Measurements from ENCODE around the gene CAPN13. TPM values are rescaled to one million over a fixed set of nuclear protein-coding genes. Genes with fewer than 3 reads are reported as not detected.

CAPN13 gene
- total and polyA plus RNA-seq, 10 of the 15 experiments (the other 5 are each of a cell fraction or from before 2014, with no cell fraction given) = 0.03 to 0.10 (median 0.06) TPM; not detected in 7

GRCh38 chr2:30684996-30685395, 122.2 kb downstream of the CAPN13 start (continued):
- TF ChIP-seq E4F1 (IDR thresholded peaks at IDR 0.05; ENCODE audit: borderline replicate concordance, partially characterized antibody) = no peak
- no peak for TF ChIP-seq POLR2A (IDR thresholded peaks at IDR 0.05; ENCODE audit: low read depth, low read length)
- no peak for TF ChIP-seq SMAD1 (IDR thresholded peaks at IDR 0.05; ENCODE audit: low read depth, partially characterized antibody)
- TF ChIP-seq TCF12 (IDR thresholded peaks at IDR 0.05; ENCODE audit: low read depth, low read length) = no peak

- no peak overlapping the region for H3K4me3 ChIP-seq
- H3K27ac ChIP-seq (ENCODE audit: control insufficient read depth, insufficient read depth) = no peak overlapping the region
- ATAC-seq = no peak
- H3K27me3 ChIP-seq (replicated peaks in 1 of 2; ENCODE audit: control insufficient read depth in 2 of 2, insufficient read depth in 2 of 2, low read length in 1 of 2) = no peaks in the 10 kb centered on the region
- DNase-seq (ENCODE audit: low read depth, low spot score) = no peak
- WGBS (ENCODE audit: insufficient coverage, insufficient replicate concordance, low lambda C conversion rate, missing lambda C conversion rate) = 53% methylated on average over 5 of the region's 5 CpGs
- RAD21 ChIA-PET (ENCODE audit: unreplicated experiment) = no interaction called here
- H3K36me3 ChIP-seq (ENCODE audit: control insufficient read depth in 2 of 2, insufficient read depth in 2 of 2, low read length in 1 of 2) = no peaks in the 10 kb centered on the region
- POLR2A ChIA-PET = no interaction called here
- FAIRE-seq = no peak
- H4K20me1 ChIP-seq (ENCODE audit: control insufficient read depth, insufficient read depth) = no peaks in the 10 kb centered on the region
- H3K4me1 ChIP-seq (ENCODE audit: control insufficient read depth, insufficient read depth, low read length) = no peaks in the 10 kb centered on the region
- SMC1A ChIA-PET (ENCODE audit: uncharacterized antibody, unreplicated experiment) = no interaction called here
- BruUV-seq (replicated peaks) = no TSS peak
- no peaks in the 10 kb centered on the region; the same call in 2 of the 3 replicates for H3K9me3 ChIP-seq (replicated peaks; ENCODE audit: control insufficient read depth, insufficient read depth, low read length)
- intact Hi-C loops (cut with micrococcal nuclease; ENCODE audit: unreplicated experiment) = no loop called here
- in situ Hi-C loops (cut with MboI) = no loop called here
- H2AFZ ChIP-seq (ENCODE audit: control insufficient read depth, low read depth, low read length) = no peak overlapping the region
- H3K4me2 ChIP-seq (ENCODE audit: control insufficient read depth, insufficient read depth) = no peak overlapping the region
- CTCF ChIA-PET = interaction anchor here (0.6 kb wide), 1 partner anchor 30 kb away, joined by 3 read pairs; no protein-coding TSS in a partner anchor
- no peaks in the 10 kb centered on the region for H3K79me2 ChIP-seq (ENCODE audit: control insufficient read depth, insufficient read depth, low read length)
- H3K9ac ChIP-seq (ENCODE audit: control insufficient read depth, insufficient read depth, low read length) = no peak overlapping the region
- TF ChIP-seq HDAC2 (IDR thresholded peaks at IDR 0.05) (no peak), EZH2 (IDR thresholded peaks at IDR 0.05; ENCODE audit: borderline replicate concordance, control insufficient read depth, low read depth, low read length) (no peak), BACH1 (IDR thresholded peaks at IDR 0.05; ENCODE audit: borderline replicate concordance) (no peak), SREBF2 (IDR thresholded peaks at IDR 0.05; ENCODE audit: low read length) (no peak), EED (IDR thresholded peaks at IDR 0.05; ENCODE audit: low read depth) (no peak), EGR1 (IDR thresholded peaks at IDR 0.05; ENCODE audit: borderline replicate concordance in 1 of 2, low read depth in 2 of 2, low read length in 2 of 2) (no peak), YY1 (IDR thresholded peaks at IDR 0.05; ENCODE audit: low read depth, low read length) (no peak), RELA (IDR thresholded peaks at IDR 0.05; ENCODE audit: borderline replicate concordance, partially characterized antibody) (no peak), WRNIP1 (IDR thresholded peaks at IDR 0.05; ENCODE audit: borderline replicate concordance, low read depth, low read length) (no peak), ZBTB11 (CRISPR knock-in tag; IDR thresholded peaks at IDR 0.05) (no peak), E2F4 (IDR thresholded peaks at IDR 0.05; ENCODE audit: low read depth, low read length) (no peak), MAX (IDR thresholded peaks at IDR 0.05; ENCODE audit: low read depth, low read length) (no peak), SP1 (IDR thresholded peaks at IDR 0.05; ENCODE audit: low read depth, low read length) (no peak), ZBED1 (IDR thresholded peaks at IDR 0.05; ENCODE audit: borderline replicate concordance) (no peak)
Measured at GRCh38 chr2:30684516-30684915, 122.7 kb downstream of the CAPN13 start.

Measured in GM12878 (cell line).